ENCODE data around the gene PEPD.
"Not testable (repeated sequence)": the region's sequence is repeated elsewhere in the genome, so short reads cannot be mapped to it uniquely, and the experiment has no call there.

The PEPD gene

GRCh38 chr19:33521480-33522370 lies at the start of gene PEPD:
Gene PEPD (minus strand): TSS chr19:33521791. CDS start chr19:33521760, 31 bp downstream.
- DNase-seq = peak; percentile 83 to 84

GRCh38 chr19:33569821-33570220 lies 48.2 kb upstream of the PEPD start:
- DNase-seq = no peak

GRCh38 chr19:33568706-33569105 lies 47.1 kb upstream of the PEPD start:
- DNase-seq = no peak

GRCh38 chr19:33564836-33565338 lies 43.3 kb upstream of the PEPD start:
- no peak for DNase-seq

GRCh38 chr19:33562636-33563035 lies 41.0 kb upstream of the PEPD start:
- no peak for DNase-seq

- DNase-seq = not testable (repeated sequence)
Measured at GRCh38 chr19:33561666-33562065, 40.1 kb upstream of the PEPD start.

- no peak for DNase-seq
Measured at GRCh38 chr19:33561261-33561660, 39.7 kb upstream of the PEPD start.

- no peak for DNase-seq
Measured at GRCh38 chr19:33559996-33560395, 38.4 kb upstream of the PEPD start.

GRCh38 chr19:33558856-33559255 lies 37.3 kb upstream of the PEPD start:
- DNase-seq = no peak

- no peak for DNase-seq
Measured at GRCh38 chr19:33558151-33558550, 36.6 kb upstream of the PEPD start.

- no peak for DNase-seq
Measured at GRCh38 chr19:33557720-33558119, 36.1 kb upstream of the PEPD start.

GRCh38 chr19:33557196-33557595 lies 35.6 kb upstream of the PEPD start:
- no peak for DNase-seq

GRCh38 chr19:33556261-33556660 lies 34.7 kb upstream of the PEPD start:
- DNase-seq = no peak

- not testable (repeated sequence) for DNase-seq
Measured at GRCh38 chr19:33555726-33556125, 34.1 kb upstream of the PEPD start.

GRCh38 chr19:33554821-33555220 lies 33.2 kb upstream of the PEPD start:
- no peak for DNase-seq

- no peak for DNase-seq
Measured at GRCh38 chr19:33554391-33554790, 32.8 kb upstream of the PEPD start.

GRCh38 chr19:33553530-33554310 lies 32.1 kb upstream of the PEPD start:
- no peak for DNase-seq

- DNase-seq = no peak
Measured at GRCh38 chr19:33552928-33553279, 31.3 kb upstream of the PEPD start.

GRCh38 chr19:33552191-33552927 lies 30.8 kb upstream of the PEPD start:
- DNase-seq = no peak

GRCh38 chr19:33551676-33552075 lies 30.1 kb upstream of the PEPD start:
- no peak for DNase-seq

- DNase-seq = no peak
Measured at GRCh38 chr19:33550768-33551167, 29.2 kb upstream of the PEPD start.

- no peak for DNase-seq
Measured at GRCh38 chr19:33547676-33548075, 26.1 kb upstream of the PEPD start.

- no peak for DNase-seq
Measured at GRCh38 chr19:33546656-33547055, 25.1 kb upstream of the PEPD start.

Measured in activated CD4-positive, alpha-beta T cell treated with anti-CD3 and anti-CD28 coated beads, Interleukin-2, amount 50 U/mL, for 4 hours (primary cell).